Fibroblast of gingiva (primary cell): ENCODE data around the gene NOX5.
"Not testable (repeated sequence)": the region's sequence is repeated elsewhere in the genome, so short reads cannot be mapped to it uniquely, and the experiment has no call there.

ENCODE experiments used
- DNase-seq: peaks from one replicate; pipeline ENCODE4 v3.0.0-alpha.2; 2011; ENCODE audit warnings: low read depth

The NOX5 gene

GRCh38 chr15:69058830-69059556, 44.5 kb downstream of the NOX5 start:
- DNase-seq: peak; percentile 73

GRCh38 chr15:69059557-69059943, 45.1 kb downstream of the NOX5 start:
- no peak for DNase-seq

- DNase-seq: no peak
These were observed 45.6 kb downstream of the NOX5 start for GRCh38 chr15:69060041-69060481.

- no peak for DNase-seq
These were observed 46.2 kb downstream of the NOX5 start for GRCh38 chr15:69060744-69061143.

- DNase-seq: no peak
These were observed 46.9 kb downstream of the NOX5 start for GRCh38 chr15:69061414-69061842.

- DNase-seq: no peak
These were observed 50.2 kb downstream of the NOX5 start for GRCh38 chr15:69064649-69065048.

GRCh38 chr15:69066007-69066995, 51.8 kb downstream of the NOX5 start:
- no peak for DNase-seq

- DNase-seq: no peak
These were observed 52.8 kb downstream of the NOX5 start for GRCh38 chr15:69067296-69067695.

- no peak for DNase-seq
These were observed 53.7 kb downstream of the NOX5 start for GRCh38 chr15:69068157-69068556.

GRCh38 chr15:69069290-69069689, 54.8 kb downstream of the NOX5 start:
- DNase-seq: not testable (repeated sequence)

GRCh38 chr15:69069996-69070395, 55.5 kb downstream of the NOX5 start:
- DNase-seq: no peak

- no peak for DNase-seq
These were observed 55.9 kb downstream of the NOX5 start for GRCh38 chr15:69070396-69070795.

GRCh38 chr15:69071260-69071659, 56.8 kb downstream of the NOX5 start:
- no peak for DNase-seq

GRCh38 chr15:69072906-69073305, 58.4 kb downstream of the NOX5 start:
- no peak for DNase-seq

GRCh38 chr15:69074001-69074842, 59.7 kb downstream of the NOX5 start:
- peak; percentile 36 for DNase-seq

- no peak for DNase-seq
These were observed 60.3 kb downstream of the NOX5 start for GRCh38 chr15:69074843-69075224.

- peak; percentile 38 for DNase-seq
These were observed 60.9 kb downstream of the NOX5 start for GRCh38 chr15:69075440-69075839.

GRCh38 chr15:69076756-69077155, 62.3 kb downstream of the NOX5 start:
- no peak for DNase-seq

GRCh38 chr15:69078638-69079037, 64.1 kb downstream of the NOX5 start:
- no peak for DNase-seq

GRCh38 chr15:69080295-69081248, 66.1 kb downstream of the NOX5 start:
- DNase-seq: no peak
